Hepatocyte (in vitro differentiated cells): ENCODE data around the gene PPP6C. TPM values are rescaled to one million over a fixed set of nuclear protein-coding genes. Genes with fewer than 3 reads are reported as not detected.

Experiments
- DNase-seq: peaks from one replicate; pipeline ENCODE4 v3.0.0-alpha.2; 2016; ENCODE audit warnings: low spot score
- H2AFZ ChIP-seq: fragments of 200-600 bp; sonication (generic); 2 replicates; pipeline ENCODE4 v1.6.0; 2016; ENCODE audit warnings: antibody characterized with exemption, mild to moderate bottlenecking
- H3K27ac ChIP-seq: fragments of 200-600 bp; sonication (generic); 2 replicates; pipeline ENCODE4 v1.5.1; 2016; ENCODE audit warnings: mild to moderate bottlenecking
- H3K27me3 ChIP-seq: fragments of 200-600 bp; sonication (generic); 2 replicates; pipeline ENCODE4 v1.6.1; 2016
- H3K36me3 ChIP-seq: fragments of 200-600 bp; sonication (generic); replicated peaks from 2 replicates; pipeline ENCODE4 v1.5.1; 2016; ENCODE audit warnings: low read depth; ENCODE audit not compliant: insufficient read depth
- H3K4me1 ChIP-seq: fragments of 200-600 bp; sonication (generic); 2 replicates; pipeline ENCODE4 v1.5.1; 2016; ENCODE audit warnings: mild to moderate bottlenecking, moderate library complexity; ENCODE audit not compliant: insufficient read depth
- H3K4me2 ChIP-seq: fragments of 200-600 bp; sonication (generic); 2 replicates; pipeline ENCODE4 v1.6.0; 2016
- H3K4me3 ChIP-seq: fragments of 200-600 bp; sonication (generic); 2 replicates; pipeline ENCODE4 v1.5.1; 2016; ENCODE audit warnings: mild to moderate bottlenecking
- H3K79me2 ChIP-seq: fragments of 200-600 bp; sonication (generic); 2 replicates; pipeline ENCODE4 v1.6.0; 2017; ENCODE audit warnings: mild to moderate bottlenecking
- H3K9me2 ChIP-seq: fragments of 200-600 bp; sonication (generic); replicated peaks from 2 replicates; pipeline ENCODE4 v1.6.0; 2017; ENCODE audit warnings: mild to moderate bottlenecking; ENCODE audit not compliant: insufficient read depth
- H3K9me3 ChIP-seq: fragments of 200-600 bp; sonication (generic); 2 replicates; pipeline ENCODE4 v1.5.1; 2016; ENCODE audit warnings: low read depth, mild to moderate bottlenecking
- H4K20me1 ChIP-seq: fragments of 200-600 bp; sonication (generic); 2 replicates; pipeline ENCODE4 v1.6.0; 2016; ENCODE audit warnings: mild to moderate bottlenecking; ENCODE audit not compliant: insufficient read depth, poor library complexity, severe bottlenecking
- EZH2 ChIP-seq: fragments of 200-600 bp; sonication (generic); IDR thresholded peaks from 2 replicates; pipeline ENCODE4 v1.6.1; 2016; ENCODE audit warnings: antibody characterized with exemption, mild to moderate bottlenecking, borderline replicate concordance
- EZH2phosphoT487 ChIP-seq: fragments of 200-600 bp; sonication (generic); IDR thresholded peaks from one replicate; pipeline ENCODE4 v1.6.1; 2018; ENCODE audit warnings: antibody characterized with exemption, mild to moderate bottlenecking, low read depth, moderate library complexity; ENCODE audit not compliant: unreplicated experiment, severe bottlenecking
- WGBS: methylation state at CpG from one replicate; pipeline ENCODE4 v1.1.6; 2016; ENCODE audit warnings: low lambda C conversion rate; ENCODE audit errors: missing lambda C conversion rate; 5-methylcytosine and 5-hydroxymethylcytosine counted together
- polyA plus RNA-seq: library from polyadenylated mRNA; unstranded; fragments of >200 nt; fragmentation: Nextera tagmentation; extraction: Ambion mirVana; gene quantifications from 2 replicates; pipeline ENCODE4 v1.2.1, GENCODE V29; 2016
- total RNA-seq: library from RNA; depleted of rRNA; stranded (reverse); fragments of >200 nt; gene quantifications from 2 replicates; pipeline ENCODE4 v1.2.3, GENCODE V29; 2014
- TF ChIP-seq, protein P1 (sequence below): fragments of 200-600 bp; sonication (generic); IDR thresholded peaks from 2 replicates; pipeline ENCODE4 v1.5.1; 2016; ENCODE audit warnings: antibody characterized with exemption, mild to moderate bottlenecking; ENCODE audit not compliant: poor library complexity

PPP6C gene
- total and polyA plus RNA-seq, 2 experiments from 2014 or later: 24.7 to 36.2 TPM

DNA sequence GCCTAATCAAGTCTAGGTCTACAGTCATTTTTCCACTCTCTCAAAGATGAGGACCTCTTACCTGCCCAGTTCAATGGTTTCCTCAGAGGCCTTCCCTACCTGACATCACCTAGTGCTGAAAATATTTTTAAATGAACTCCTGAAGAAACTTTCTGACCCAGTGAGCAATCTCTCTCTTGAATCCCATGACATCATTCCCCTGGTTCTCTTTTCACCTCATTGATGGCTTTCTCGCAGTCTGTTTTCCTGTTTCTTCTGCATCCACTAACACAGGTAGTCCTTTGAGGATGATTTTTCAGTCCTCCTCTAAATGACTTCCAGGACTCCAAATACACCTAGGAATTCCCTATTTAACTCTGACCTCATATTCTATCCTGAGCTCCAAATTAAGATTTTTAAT, 86.6 kb downstream of the PPP6C start:
- Histone ChIP-seq H3K27me3 (no peaks in the 10 kb centered on the region), H3K27ac (no peak overlapping the region), H3K4me3 (no peak overlapping the region), H3K36me3 (no peaks in the 10 kb centered on the region), H3K4me2 (no peak overlapping the region), H2AFZ (no peak overlapping the region), H3K9me2 (no peaks in the 10 kb centered on the region), H3K4me1 (no peaks in the 10 kb centered on the region), H3K9me3 (no peaks in the 10 kb centered on the region), H4K20me1 (no peaks in the 10 kb centered on the region), H3K79me2 (peaks cover 15% of the 10 kb centered on the region)
- WGBS: 97% methylated on average over 1 of the region's 1 CpG
- DNase-seq: no peak
- TF ChIP-seq, protein P1, sequence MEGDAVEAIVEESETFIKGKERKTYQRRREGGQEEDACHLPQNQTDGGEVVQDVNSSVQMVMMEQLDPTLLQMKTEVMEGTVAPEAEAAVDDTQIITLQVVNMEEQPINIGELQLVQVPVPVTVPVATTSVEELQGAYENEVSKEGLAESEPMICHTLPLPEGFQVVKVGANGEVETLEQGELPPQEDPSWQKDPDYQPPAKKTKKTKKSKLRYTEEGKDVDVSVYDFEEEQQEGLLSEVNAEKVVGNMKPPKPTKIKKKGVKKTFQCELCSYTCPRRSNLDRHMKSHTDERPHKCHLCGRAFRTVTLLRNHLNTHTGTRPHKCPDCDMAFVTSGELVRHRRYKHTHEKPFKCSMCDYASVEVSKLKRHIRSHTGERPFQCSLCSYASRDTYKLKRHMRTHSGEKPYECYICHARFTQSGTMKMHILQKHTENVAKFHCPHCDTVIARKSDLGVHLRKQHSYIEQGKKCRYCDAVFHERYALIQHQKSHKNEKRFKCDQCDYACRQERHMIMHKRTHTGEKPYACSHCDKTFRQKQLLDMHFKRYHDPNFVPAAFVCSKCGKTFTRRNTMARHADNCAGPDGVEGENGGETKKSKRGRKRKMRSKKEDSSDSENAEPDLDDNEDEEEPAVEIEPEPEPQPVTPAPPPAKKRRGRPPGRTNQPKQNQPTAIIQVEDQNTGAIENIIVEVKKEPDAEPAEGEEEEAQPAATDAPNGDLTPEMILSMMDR: no peak
- TF ChIP-seq EZH2phosphoT487 (no peak), EZH2 (no peak)

DNA sequence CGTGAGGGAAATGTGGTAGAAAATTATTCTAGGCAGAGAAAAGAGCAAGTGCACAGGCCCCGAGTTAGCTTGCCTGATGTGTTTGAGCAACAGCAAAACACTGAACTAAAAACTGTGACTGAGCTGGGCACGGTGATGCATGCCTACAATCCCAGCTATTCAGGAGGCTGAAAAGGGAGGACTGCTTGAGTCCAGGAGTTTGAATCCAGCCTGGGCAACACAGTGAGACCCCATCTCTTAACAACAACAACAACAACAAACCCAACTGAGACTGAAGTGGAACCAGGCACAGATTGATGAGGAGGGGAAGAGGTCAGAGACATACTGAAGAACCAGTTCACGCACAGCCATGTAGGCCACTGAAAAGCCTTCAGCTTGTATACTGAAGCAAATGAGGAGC, 88.8 kb downstream of the PPP6C start:
- H3K4me2 ChIP-seq: no peak overlapping the region
- H3K27ac ChIP-seq: no peak overlapping the region
- H3K4me1 ChIP-seq: no peaks in the 10 kb centered on the region
- H3K79me2 ChIP-seq: peaks cover 19% of the 10 kb centered on the region
- no peaks in the 10 kb centered on the region for H4K20me1 ChIP-seq
- no peak for TF ChIP-seq EZH2phosphoT487
- no peak for TF ChIP-seq EZH2
- TF ChIP-seq, protein P1: no peak
- no peak for DNase-seq
- H3K36me3 ChIP-seq: no peaks in the 10 kb centered on the region
- no peaks in the 10 kb centered on the region for H3K9me2 ChIP-seq
- no peak overlapping the region for H3K4me3 ChIP-seq
- 93% methylated on average over 4 of the region's 4 CpGs for WGBS
- no peaks in the 10 kb centered on the region for H3K9me3 ChIP-seq
- no peak overlapping the region for H2AFZ ChIP-seq
- H3K27me3 ChIP-seq: no peaks in the 10 kb centered on the region

GRCh38 chr9:125099816-125100215, 89.8 kb downstream of the PPP6C start:
- no peaks in the 10 kb centered on the region for H3K36me3 ChIP-seq
- no peaks in the 10 kb centered on the region for H3K27me3 ChIP-seq
- no peak for DNase-seq
- H2AFZ ChIP-seq: no peak overlapping the region
- TF ChIP-seq EZH2phosphoT487: no peak
- TF ChIP-seq EZH2: no peak
- TF ChIP-seq, protein P1: no peak
- no peaks in the 10 kb centered on the region for H3K9me2 ChIP-seq
- no peaks in the 10 kb centered on the region for H4K20me1 ChIP-seq
- WGBS: 85% methylated on average over 3 of the region's 3 CpGs
- peaks cover 16% of the 10 kb centered on the region for H3K79me2 ChIP-seq
- no peak overlapping the region for H3K4me2 ChIP-seq
- H3K4me3 ChIP-seq: no peak overlapping the region
- no peaks in the 10 kb centered on the region for H3K4me1 ChIP-seq
- no peak overlapping the region for H3K27ac ChIP-seq
- no peaks in the 10 kb centered on the region for H3K9me3 ChIP-seq

Other genes starting within 250 kb of the PPP6C start
- gene GOLGA1, start 248.7 kb downstream of the PPP6C start, total RNA-seq: 12.9 and 15.2 TPM in 2 replicates
- gene GOLGA1, start 248.7 kb downstream of the PPP6C start, polyA plus RNA-seq: 10.1 and 13.8 TPM in 2 replicates
- 6.3 and 10.5 TPM in 2 replicates for gene SCAI, start 46.3 kb downstream of the PPP6C start, total RNA-seq
- gene SCAI, start 46.3 kb downstream of the PPP6C start, polyA plus RNA-seq: 0.97 and 3.1 TPM in 2 replicates
- 18.2 and 20.4 TPM in 2 replicates for gene RABEPK, start 10.7 kb upstream of the PPP6C start, total RNA-seq
- gene RABEPK, start 10.7 kb upstream of the PPP6C start, polyA plus RNA-seq: 30.1 and 33.1 TPM in 2 replicates
- 239 and 246 TPM in 2 replicates for gene HSPA5, start 51.5 kb upstream of the PPP6C start, total RNA-seq
- 829 and 881 TPM in 2 replicates for gene HSPA5, start 51.5 kb upstream of the PPP6C start, polyA plus RNA-seq
- gene GAPVD1, start 72.0 kb upstream of the PPP6C start, total RNA-seq: 44.7 and 50.0 TPM in 2 replicates
- gene GAPVD1, start 72.0 kb upstream of the PPP6C start, polyA plus RNA-seq: 22.9 and 25.5 TPM in 2 replicates